Eye (tissue), 1 donor: ENCODE results near the gene STK39.

ENCODE experiments used
- DNase-seq: peaks from one replicate; pipeline ENCODE4 v3.0.0-alpha.2; 2015

STK39 gene

GRCh38 chr2:168157070-168157469, 90.3 kb downstream of the STK39 start:
- DNase-seq = no peak

GRCh38 chr2:168156661-168157060, 90.7 kb downstream of the STK39 start:
- no peak for DNase-seq

DNA sequence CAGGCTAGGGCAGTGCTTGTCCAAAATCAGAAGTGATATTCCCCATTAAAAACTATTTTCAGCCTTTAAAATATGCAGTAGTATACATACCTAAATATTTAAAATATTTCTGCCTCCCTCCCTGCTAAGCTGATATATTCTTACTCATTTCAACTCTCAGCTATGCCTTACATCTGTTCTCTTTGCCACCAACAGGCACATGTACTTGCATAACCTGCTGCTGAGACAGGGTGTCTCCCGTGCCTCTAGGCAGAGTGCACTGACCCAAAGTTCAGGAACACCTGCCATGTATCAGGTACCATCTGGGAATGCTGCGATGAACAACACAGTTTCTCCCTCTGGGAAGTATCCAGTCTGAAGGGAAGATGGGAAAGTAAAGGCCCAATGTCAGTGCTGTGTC, 91.7 kb downstream of the STK39 start:
- DNase-seq = no peak

- no peak for DNase-seq
Measured at GRCh38 chr2:168155046-168155445, 92.3 kb downstream of the STK39 start.

DNA sequence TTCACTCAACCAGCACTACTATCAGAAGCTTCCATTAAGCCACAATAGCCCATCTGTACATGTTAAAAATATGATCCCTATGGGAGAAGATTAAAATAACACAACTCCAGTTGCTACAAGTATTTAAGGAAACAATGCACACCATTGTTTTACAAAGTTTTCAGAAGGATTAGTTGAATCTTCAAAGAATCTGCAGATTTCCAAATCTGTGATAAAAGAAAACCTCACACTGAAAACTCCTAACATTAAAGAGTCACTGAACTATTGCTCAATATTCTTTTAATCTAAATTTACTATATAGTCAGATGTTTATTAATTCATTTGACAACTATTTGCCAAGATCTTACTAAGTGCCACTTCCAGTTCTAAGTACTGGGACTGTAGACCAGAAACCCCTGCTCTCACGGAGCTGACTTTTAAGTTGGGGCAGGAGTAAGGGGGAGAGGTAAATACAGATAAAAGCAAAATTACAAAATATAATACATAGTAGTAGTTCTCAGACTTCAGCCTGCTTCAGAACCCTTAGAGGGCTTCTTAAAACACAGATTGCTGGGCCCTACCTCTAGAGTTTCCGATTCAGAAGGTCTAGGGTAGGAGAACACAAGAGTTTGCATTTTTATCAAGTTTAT, 94.4 kb downstream of the STK39 start:
- DNase-seq = no peak

GRCh38 chr2:168149986-168150385, 97.4 kb downstream of the STK39 start:
- no peak for DNase-seq

- no peak for DNase-seq
Measured at GRCh38 chr2:168149150-168149974, 98.0 kb downstream of the STK39 start.

DNA sequence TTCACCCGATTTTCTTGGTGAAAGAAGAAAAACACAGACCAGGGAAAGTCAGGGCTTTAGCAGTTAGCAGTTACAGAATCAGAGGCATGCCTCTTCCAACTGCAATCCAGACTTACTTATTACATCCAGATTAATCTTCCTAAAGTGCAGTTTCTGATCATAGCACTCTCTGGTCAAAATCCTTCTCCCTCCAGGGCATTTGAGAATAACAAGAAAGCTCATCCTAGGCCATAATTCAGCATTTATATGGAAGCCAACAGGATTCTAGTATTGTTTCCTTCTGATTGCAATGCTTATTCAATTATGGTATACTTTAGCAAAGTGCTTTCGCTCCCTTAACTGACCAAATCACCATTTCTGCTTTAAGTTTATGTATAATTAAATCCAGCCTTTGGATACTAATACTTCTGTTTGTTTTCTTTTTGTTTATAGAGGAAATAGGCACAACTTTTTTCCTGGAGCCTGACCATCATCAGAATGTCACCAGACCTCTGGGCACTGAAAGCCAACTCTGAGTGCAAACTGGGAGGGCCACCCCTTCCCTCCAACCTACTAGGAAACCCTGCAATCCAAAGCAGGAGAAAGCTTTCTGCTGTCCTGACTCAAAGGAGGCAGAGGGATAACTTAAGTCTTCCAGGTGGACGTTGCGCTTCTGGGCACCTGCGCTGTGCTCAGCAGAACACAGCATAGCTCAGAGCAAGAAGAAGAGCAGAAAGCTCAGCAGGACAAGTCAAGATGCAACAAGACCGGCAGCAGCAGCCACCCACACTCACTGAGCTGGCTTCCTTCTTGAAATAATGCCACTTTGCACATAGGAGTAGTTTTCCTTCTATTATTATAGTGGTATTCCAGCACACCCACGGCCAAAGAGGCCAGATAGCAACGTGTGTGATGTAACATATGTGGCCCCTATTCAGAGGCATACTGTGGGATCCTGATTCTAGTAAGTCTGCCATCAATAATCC, 99.3 kb downstream of the STK39 start:
- no peak for DNase-seq

DNA sequence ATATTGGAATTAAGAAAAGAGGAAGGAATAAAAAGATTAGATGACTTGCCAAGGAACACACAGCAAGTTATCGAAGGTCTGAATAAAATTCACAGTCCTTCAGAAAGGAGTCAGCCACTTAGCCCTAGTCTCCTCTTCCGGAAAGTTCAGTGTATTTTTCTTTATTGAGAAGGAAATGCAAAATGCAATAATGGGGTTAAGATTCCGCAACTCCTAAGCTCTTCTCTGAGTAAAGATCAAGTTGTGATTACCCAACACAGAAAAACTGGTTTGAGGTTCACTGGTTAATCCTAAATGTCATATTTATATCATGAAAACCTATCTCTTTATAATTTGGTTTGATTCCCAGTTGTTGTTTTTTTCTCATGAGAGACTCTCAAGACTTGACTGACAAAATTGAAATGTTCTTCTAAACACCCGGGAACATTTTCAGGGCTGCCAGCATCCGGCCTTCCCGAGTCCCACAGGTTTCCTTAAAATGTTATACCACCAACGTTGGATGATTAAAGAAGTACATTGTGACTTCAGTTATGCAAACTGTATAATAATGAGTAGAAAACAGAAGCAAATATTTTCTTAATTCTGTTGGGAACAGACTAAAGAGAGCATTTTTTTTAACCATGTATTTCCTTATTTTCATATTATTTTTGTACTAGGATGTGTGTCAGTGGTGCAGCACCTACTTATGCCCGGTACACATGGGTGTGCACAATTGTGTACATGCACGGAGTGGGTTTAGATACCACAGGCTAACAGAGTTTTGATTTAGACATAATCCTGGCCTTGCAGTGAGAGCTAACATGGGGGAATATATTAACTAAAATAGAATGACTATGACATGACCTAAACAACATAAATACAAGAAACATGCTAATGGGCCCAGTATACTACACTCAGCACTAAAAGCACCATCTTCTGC, 100.2 kb downstream of the STK39 start:
- no peak for DNase-seq

DNA sequence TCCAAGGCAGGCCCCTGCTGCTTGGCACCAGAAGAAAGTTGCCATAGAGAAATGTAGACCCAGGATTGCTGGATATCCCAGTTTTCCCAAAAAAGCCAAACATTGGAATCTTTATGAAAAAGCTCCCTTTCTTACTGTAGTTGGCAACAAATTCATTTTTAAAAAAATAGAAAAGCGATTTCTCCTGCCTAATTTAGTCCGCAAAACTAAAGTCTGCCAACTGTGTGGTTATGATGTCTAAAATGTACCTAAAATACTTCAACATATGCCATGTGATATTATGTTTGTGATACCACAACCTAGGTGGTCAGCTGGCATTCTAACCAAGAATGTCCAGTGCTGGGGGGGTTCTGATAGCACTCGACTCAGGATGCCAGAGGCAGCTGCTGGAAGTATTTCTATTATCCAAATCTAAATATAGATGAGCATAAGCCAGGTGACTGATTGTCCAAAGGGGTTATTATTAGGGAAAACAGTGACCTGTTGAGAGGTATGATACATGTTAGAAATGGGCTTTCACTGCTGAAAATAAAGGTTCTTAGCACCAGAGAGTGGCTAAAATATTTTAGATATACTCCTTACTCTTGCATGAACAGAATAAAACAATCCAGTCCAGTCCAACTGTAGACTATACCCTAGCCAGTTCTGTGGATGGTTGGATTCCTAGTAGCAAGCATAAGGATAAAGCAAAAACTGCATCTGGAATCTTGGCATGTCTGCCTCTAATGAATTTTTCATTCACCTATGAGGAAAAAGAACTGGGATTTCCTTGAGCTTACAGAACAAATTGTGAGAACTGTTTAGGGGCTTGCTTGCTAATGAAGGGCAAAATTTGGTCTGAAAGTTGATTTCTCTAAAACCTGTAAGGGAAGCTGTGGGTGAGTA, 101.7 kb downstream of the STK39 start:
- no peak for DNase-seq

- no peak for DNase-seq
Measured at GRCh38 chr2:168145011-168145410, 102.4 kb downstream of the STK39 start.

GRCh38 chr2:168143813-168144212, 103.6 kb downstream of the STK39 start:
- no peak for DNase-seq

DNA sequence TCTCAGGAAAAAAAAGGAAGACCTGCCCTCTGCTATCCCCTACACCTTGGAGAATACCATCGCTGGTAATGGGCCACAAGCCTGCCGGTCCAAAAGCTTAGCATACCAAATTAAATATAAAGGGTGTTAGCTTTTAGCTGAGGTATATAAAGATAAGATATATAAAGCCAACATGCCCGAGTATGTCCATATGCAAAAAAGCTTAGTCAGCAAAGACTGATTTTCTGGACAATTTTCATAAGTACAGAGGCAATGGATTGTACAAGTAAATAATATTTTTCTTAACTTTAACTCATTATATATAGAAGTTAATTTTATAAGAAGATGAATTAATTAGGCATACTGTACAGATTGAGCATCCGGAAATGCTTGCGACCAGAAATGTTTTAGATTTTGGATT, 106.5 kb downstream of the STK39 start:
- no peak for DNase-seq

DNA sequence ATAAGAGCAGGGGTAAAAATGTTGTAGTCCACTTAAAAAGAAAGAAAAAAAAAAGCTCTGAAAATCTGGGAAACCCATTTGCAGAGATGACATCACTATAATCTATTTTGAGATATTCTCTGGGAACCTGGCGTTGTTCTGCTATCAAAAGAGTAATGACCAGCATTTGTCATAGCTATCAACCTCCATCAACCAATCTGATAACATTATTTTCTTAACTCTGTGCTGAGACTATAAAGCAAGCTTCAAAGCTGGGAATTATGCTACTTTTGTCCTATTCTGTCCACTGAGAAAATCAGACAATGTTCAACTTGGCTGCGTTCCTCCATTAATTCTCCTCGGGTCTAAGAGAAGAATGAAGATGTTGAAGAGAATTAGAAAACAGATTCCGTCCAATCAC, 107.5 kb downstream of the STK39 start:
- no peak for DNase-seq

- peak; percentile 54 for DNase-seq
Measured at GRCh38 chr2:168138901-168139300, 108.5 kb downstream of the STK39 start.

- DNase-seq = no peak
Measured at GRCh38 chr2:168138374-168138773, 109.0 kb downstream of the STK39 start.

GRCh38 chr2:168137510-168138180, 109.8 kb downstream of the STK39 start:
- no peak for DNase-seq

GRCh38 chr2:168136392-168136977, 110.9 kb downstream of the STK39 start:
- DNase-seq = peak; percentile 36

DNA sequence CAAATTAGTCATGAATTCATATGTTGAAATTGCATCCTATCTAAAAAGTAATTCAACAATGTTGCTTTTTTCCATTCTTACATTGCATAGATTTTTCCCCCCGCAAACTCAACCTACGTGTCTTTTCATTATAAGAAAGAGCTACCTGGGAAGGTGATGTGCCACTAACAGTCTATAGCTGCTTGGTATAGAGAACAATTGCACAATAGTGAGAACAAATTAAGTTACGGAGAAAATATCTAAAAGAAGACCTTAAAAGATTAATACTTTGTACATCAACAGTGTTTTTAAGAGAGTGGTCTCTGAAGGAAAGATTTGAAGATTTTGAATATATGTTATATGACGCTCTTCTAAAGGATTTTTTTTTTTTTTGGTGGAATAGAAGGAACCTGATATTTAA, 111.8 kb downstream of the STK39 start:
- no peak for DNase-seq

DNA sequence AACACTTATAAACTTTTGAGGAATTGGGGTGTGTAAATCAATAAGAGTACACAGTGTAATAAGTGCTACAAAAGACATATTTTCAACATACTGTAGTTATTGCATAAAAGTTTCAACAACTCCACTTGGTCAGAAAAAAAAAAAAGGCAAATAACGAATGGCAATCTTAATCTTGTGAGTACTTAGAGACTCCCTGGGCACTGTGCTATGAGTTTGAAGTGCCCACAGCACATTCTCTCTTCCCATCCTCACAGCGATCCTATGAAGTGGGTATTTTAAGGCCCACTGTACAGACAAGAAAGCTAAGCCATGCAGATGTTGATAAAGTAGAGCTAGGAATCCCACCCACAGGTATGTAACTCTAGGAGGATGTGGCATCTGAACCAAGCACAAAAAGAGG, 112.3 kb downstream of the STK39 start:
- no peak for DNase-seq
